Thymus (tissue), 11 donors: ENCODE results near the gene GSK3B. TPM values are rescaled to one million over a fixed set of nuclear protein-coding genes. Genes with fewer than 3 reads are reported as not detected.
"Not testable (repeated sequence)": the region's sequence is repeated elsewhere in the genome, so short reads cannot be mapped to it uniquely, and the experiment has no call there.

ENCODE experiments used
- DNase-seq, 9 donors: peaks; one replicate each; pipeline ENCODE4 v3.0.0-alpha.2; 2013; ENCODE audit warnings: low spot score in 9 of 9, low read depth in 6 of 9, missing footprints in 1 of 9
- H3K27ac ChIP-seq, 2 donors: one replicate each; pipeline ENCODE4 v1.5.1; 2013; ENCODE audit warnings: control low read depth in 1 of 2, low read depth in 1 of 2, low read length in 1 of 2, mild to moderate bottlenecking in 1 of 2, moderate library complexity in 1 of 2
- H3K27me3 ChIP-seq, 2 donors: one replicate each; pipeline ENCODE4 v1.5.1; 2013; ENCODE audit warnings: low read length in 1 of 2; ENCODE audit not compliant: control insufficient read depth in 2 of 2, insufficient read depth in 1 of 2
- H3K36me3 ChIP-seq, 2 donors: one replicate each; pipeline ENCODE4 v1.5.1; 2013; ENCODE audit warnings: low read length in 1 of 2, mild to moderate bottlenecking in 1 of 2, moderate library complexity in 1 of 2; ENCODE audit not compliant: control insufficient read depth in 2 of 2, insufficient read depth in 2 of 2
- H3K4me1 ChIP-seq, 2 donors: one replicate each; pipeline ENCODE4 v1.5.1; 2013; ENCODE audit warnings: low read length in 2 of 2; ENCODE audit not compliant: control insufficient read depth in 2 of 2, insufficient read depth in 2 of 2
- H3K4me3 ChIP-seq, 2 donors: one replicate each; pipeline ENCODE4 v1.5.1; 2013; ENCODE audit warnings: low read length in 2 of 2, control low read depth in 1 of 2, mild to moderate bottlenecking in 1 of 2
- H3K9me3 ChIP-seq, 2 donors: one replicate each; pipeline ENCODE4 v1.5.1; 2013; ENCODE audit warnings: low read length in 1 of 2, mild to moderate bottlenecking in 1 of 2; ENCODE audit not compliant: control insufficient read depth in 2 of 2, insufficient read depth in 1 of 2
- WGBS: extraction: QIAGEN DNeasy Blood & Tissue Kit; methylation state at CpG from one replicate; pipeline ENCODE4 v1.1.7; 2013; 5-methylcytosine and 5-hydroxymethylcytosine counted together
- polyA plus RNA-seq: library from polyadenylated mRNA; stranded (reverse); fragments of 200-250 nt; gene quantifications from one replicate; pipeline ENCODE4 v1.2.3, GENCODE V29; 2013
- total RNA-seq: library from RNA; stranded (reverse); fragments of 120-200 nt; gene quantifications from one replicate; pipeline ENCODE4 v1.2.4, GENCODE V29; 2013
- donor health status: healthy.

GSK3B gene
- total and polyA plus RNA-seq, 2 donors = 10.9 to 34.0 TPM

DNA sequence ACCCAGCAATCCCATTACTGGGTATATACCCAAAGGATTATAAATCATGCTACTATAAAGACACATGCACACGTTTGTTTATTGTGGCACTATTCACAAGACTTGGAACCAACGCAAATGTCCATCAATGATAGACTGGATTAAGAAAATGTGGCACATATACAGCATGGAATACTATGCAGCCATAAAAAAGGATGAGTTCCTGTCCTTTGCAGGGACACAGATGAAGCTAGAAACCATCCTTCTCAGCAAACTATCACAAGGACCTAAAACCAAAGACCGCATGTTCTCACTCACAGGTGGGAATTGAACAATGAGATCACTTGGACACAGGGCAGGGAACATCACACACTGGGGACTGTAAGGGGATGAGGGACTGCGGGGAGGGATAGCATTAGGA is 107.4 kb downstream of the GSK3B start:
- H3K27me3 ChIP-seq, H3K4me3 ChIP-seq: not testable (repeated sequence)

DNA sequence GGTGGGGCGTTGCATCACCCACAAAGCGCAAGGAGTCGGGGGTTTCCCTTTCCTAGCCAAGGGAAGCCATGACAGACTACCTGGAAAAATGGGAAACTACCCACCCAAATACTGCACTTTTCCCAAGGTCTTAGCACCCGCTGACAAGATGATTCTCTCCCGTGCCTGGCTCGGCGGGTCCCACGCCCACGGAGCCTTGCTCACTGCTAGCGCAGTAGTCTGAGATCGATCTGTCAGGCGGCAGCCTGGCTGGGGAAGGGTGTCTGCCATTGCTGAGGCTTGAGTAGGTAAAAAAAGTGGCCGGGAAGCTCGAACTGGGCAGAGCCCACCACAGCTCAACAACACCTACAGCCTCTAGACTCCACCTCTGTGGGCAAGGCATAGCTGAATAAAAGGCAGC is 112.9 kb downstream of the GSK3B start:
- H3K27me3 ChIP-seq = no peaks in the 10 kb centered on the region
- no peaks in the 10 kb centered on the region for H3K4me1 ChIP-seq
- H3K36me3 ChIP-seq = peaks cover 8 to 11% of the 10 kb centered on the region in 2 donors
- WGBS = 99% methylated on average over 14 of the region's 14 CpGs
- H3K9me3 ChIP-seq = peaks cover 0 to 5% of the 10 kb centered on the region in 2 donors
- no peak overlapping the region for H3K27ac ChIP-seq
- no peak for DNase-seq
- H3K4me3 ChIP-seq = no peak overlapping the region

More for the DNA sequence above, 107.4 kb downstream of the GSK3B start:
- H3K27ac ChIP-seq, DNase-seq, H3K36me3 ChIP-seq, H3K4me1 ChIP-seq, H3K9me3 ChIP-seq: not testable (repeated sequence)
- 99% methylated on average over 4 of the region's 4 CpGs for WGBS

DNA sequence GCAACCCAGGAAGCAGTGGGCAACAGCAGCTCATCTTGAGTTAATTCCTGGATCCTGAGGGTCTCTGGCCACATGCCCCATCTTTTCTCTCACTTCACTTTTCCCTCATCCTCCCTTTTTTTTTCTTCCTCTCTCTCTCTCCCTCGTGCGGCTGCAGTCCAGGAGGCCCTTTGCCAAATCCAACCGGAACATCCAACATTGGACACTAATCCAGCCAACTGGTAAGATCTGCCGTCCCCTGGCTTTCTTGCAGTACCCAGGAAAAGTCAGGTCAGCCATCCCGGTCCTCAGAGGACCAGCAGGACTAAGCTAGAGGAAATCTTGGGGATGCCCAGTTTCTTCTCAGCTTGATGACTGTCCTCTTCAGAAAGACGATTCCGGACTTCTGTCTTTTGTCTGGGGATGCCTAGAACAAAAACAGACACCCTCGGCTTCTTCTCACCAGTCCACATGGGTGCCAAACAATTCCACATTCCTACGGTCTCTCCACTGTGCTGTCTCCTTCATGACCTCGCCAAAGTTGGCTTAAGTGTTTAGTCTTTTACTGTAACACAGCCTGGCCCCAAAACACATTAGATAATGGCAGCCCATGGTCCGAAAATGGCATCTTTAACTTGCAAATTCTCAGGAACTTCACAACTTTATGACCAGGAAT is 115.6 kb downstream of the GSK3B start:
- Histone ChIP-seq H3K9me3 (peaks cover 0 to 5% of the 10 kb centered on the region in 2 donors), H3K27ac (no peak overlapping the region), H3K27me3 (no peaks in the 10 kb centered on the region), H3K36me3 (peaks cover 8 to 11% of the 10 kb centered on the region in 2 donors), H3K4me3 (no peak overlapping the region), H3K4me1 (no peaks in the 10 kb centered on the region)
- no peak for DNase-seq
- 93% methylated on average over 11 of the region's 11 CpGs for WGBS

DNA sequence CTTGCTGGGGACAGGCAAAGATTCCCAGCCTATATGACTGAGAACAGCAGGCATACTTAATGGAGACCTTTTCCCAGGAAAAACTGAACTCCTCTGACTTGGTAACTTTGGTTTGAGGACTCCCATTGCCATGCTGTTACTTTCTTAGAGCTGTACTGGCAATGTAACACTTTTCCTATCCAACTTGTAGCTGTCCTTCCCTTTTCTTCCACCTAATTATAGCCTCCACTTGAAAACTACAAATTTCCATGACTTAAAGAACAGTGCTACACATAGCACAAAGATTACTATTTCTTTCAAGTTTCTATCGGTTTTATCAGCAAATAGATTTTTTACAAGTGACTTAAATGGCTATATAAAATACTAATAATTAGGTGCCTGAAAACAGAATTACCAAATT is 116.9 kb downstream of the GSK3B start:
- Histone ChIP-seq H3K9me3 (peaks cover 0 to 5% of the 10 kb centered on the region in 2 donors), H3K36me3 (peaks cover 8 to 11% of the 10 kb centered on the region in 2 donors), H3K4me3 (no peak overlapping the region), H3K27ac (no peak overlapping the region), H3K27me3 (no peaks in the 10 kb centered on the region), H3K4me1 (no peaks in the 10 kb centered on the region)
- no peak for DNase-seq
- 98% methylated on average over 1 of the region's 1 CpG for WGBS

DNA sequence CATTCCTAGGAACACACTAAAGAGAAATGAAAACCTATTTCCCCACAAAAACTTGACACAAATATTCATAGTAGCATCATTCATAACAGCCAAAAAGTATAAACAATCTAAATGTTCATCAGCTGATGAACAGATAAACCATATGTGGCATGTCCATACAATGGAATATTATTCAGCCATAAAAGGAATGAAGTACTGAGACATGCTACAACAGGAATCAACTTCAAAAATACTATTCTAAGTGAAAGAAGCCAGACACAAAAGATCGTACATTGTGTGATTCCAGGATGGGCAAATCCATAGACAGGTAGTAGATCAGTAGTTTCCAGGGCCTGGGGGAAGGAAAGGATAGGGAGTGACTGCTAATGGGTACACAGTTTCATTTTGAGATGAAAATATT is 118.0 kb downstream of the GSK3B start:
- no peaks in the 10 kb centered on the region for H3K27me3 ChIP-seq
- DNase-seq = no peak
- H3K4me1 ChIP-seq = no peaks in the 10 kb centered on the region
- peaks cover under 1 to 5% of the 10 kb centered on the region in 2 donors for H3K36me3 ChIP-seq
- WGBS = 96% methylated on average over 1 of the region's 1 CpG
- no peak overlapping the region for H3K4me3 ChIP-seq
- H3K27ac ChIP-seq = no peak overlapping the region
- H3K9me3 ChIP-seq = no peaks in the 10 kb centered on the region

DNA sequence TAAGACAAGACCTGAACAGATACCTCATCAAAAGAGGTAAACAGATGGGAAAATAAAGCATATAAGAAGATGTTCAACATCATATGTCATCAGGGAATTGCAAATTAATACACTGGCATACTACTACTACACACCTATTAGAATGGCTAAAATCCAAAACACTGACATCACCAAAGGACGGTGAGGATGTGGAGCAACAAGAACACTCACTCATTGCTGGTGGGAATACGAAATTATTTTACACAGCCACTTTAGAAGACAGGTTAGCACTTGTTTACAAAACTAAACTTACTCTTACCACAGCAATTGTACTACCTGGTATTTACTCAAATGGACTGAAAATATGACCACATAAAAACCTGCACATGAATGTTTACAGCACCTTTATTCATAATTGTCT is 119.6 kb downstream of the GSK3B start:
- Histone ChIP-seq H3K4me3 (no peak overlapping the region), H3K9me3 (no peaks in the 10 kb centered on the region), H3K36me3 (peaks cover 0 to 5% of the 10 kb centered on the region in 2 donors), H3K27me3 (no peaks in the 10 kb centered on the region), H3K4me1 (no peaks in the 10 kb centered on the region), H3K27ac (no peak overlapping the region)
- WGBS = 91% methylated on average over 2 of the region's 2 CpGs
- DNase-seq = no peak

DNA sequence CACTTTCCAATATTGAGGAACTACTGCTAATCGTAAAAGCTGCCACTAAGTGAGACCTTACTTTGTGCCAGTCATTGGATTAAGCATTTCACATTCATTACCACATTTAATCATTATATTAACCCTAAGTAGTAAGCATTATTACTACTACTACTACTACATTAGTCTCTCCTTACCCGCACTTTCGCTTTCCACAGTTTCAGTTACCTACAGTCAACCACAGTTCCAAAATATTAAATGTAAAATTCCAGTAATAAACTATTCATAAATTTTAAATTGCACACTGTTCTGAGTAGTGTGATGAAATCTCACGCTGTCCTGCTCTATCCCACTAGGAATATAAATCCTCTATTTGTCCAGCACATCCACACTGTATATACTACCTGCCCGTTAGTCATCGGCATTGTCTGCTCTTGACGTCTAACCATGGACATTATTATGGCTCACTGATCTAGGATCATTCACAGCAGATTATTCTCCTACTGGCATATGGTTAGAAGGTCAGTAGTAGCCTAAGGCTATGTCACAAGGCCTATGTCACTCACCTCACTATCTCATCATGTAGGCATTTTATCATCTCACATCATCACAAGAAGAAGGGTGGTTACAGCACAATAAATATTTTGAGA is 121.1 kb downstream of the GSK3B start:
- Histone ChIP-seq H3K4me3 (no peak overlapping the region), H3K27me3 (no peaks in the 10 kb centered on the region), H3K4me1 (no peaks in the 10 kb centered on the region), H3K9me3 (no peaks in the 10 kb centered on the region), H3K36me3 (no peaks in the 10 kb centered on the region), H3K27ac (no peak overlapping the region)
- DNase-seq = no peak
- 98% methylated on average over 7 of the region's 7 CpGs for WGBS

DNA sequence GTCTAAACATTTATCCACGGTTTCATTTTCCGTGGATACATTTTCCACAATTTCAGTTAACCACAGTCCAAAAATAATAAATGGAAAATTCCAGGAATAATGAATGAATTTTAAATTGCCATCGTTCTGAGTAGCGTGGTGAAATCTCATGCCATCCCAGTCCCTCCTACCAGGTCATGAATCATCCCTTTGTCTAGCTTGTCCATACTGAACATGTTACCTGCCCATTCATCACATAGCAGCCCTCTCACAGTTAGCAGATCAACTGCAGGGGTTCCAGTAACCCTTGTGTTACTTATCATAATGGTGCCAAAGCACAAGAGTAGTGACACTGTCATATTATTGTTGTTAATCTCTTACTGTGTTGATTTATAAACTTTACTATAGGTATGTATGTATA is 124.5 kb downstream of the GSK3B start:
- H3K4me1 ChIP-seq = no peaks in the 10 kb centered on the region
- no peak overlapping the region for H3K4me3 ChIP-seq
- H3K27me3 ChIP-seq = no peaks in the 10 kb centered on the region
- no peak for DNase-seq
- H3K27ac ChIP-seq = no peak overlapping the region
- WGBS = 99% methylated on average over 4 of the region's 4 CpGs
- H3K9me3 ChIP-seq = no peaks in the 10 kb centered on the region
- H3K36me3 ChIP-seq = no peaks in the 10 kb centered on the region

DNA sequence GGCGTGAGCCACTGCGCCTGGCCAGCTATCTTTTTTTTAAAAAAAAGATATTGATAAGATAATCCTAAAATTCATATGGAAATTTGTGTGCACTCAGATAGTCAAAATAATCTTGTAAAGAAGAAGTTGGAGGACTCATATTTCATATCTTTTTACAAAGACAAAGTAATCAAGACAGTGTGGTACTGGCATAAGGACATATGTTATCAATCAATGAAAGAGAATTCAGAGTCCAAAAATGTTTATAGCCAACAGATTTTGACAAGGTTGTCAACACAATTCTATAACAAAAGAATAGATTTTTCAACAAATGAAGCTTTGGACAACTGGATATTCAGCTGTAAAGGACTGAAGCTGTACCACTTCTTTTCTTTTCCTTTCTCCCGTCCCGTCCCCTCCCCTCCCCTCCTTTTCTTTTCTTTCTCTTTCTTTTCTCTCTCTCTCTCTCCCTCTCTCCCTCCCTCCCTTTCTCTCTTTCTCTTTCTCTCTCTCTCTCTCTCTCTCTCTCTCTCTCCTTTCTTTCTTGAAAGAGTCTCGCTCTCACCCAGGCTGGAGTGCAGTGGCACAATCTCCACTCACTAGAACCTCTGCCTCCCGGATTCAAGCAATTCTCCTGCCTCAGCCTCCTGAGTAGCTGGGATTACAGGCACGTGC is 126.8 kb downstream of the GSK3B start:
- H3K4me3 ChIP-seq = no peak overlapping the region
- DNase-seq = no peak
- no peak overlapping the region for H3K27ac ChIP-seq
- no peaks in the 10 kb centered on the region for H3K4me1 ChIP-seq
- no peaks in the 10 kb centered on the region for H3K9me3 ChIP-seq
- no peaks in the 10 kb centered on the region for H3K27me3 ChIP-seq
- peaks cover 0 to under 1% of the 10 kb centered on the region in 2 donors for H3K36me3 ChIP-seq
- whole genome bisulfite sequencing = 97% methylated on average over 7 of the region's 7 CpGs
